NCI-H748 (cell line): ENCODE measurements around the gene ABCD1.
"Not testable (repeated sequence)": the region's sequence is repeated elsewhere in the genome, so short reads cannot be mapped to it uniquely, and the experiment has no call there.

Experiments used
- DNase-seq: peaks from one replicate; lab custom pipeline; 2025; ENCODE audit not compliant: unreplicated experiment; lab: John Stamatoyannopoulos, UW

The ABCD1 gene

GRCh38 chrX:153694256-153694655 is 30.4 kb upstream of the ABCD1 start:
- not testable (repeated sequence) for DNase-seq

- DNase-seq = no peak
These were observed 29.9 kb upstream of the ABCD1 start for GRCh38 chrX:153694687-153695270.

- DNase-seq = no peak
These were observed 28.6 kb upstream of the ABCD1 start for GRCh38 chrX:153696100-153696499.

- not testable (repeated sequence) for DNase-seq
These were observed 28.1 kb upstream of the ABCD1 start for GRCh38 chrX:153696538-153696937.

GRCh38 chrX:153696986-153697722 is 27.5 kb upstream of the ABCD1 start:
- DNase-seq = not testable (repeated sequence)

GRCh38 chrX:153697924-153698865 is 26.5 kb upstream of the ABCD1 start:
- DNase-seq = no peak

- DNase-seq = not testable (repeated sequence)
These were observed 25.4 kb upstream of the ABCD1 start for GRCh38 chrX:153699210-153699783.

GRCh38 chrX:153699784-153700371 is 24.8 kb upstream of the ABCD1 start:
- not testable (repeated sequence) for DNase-seq

- DNase-seq = no peak
These were observed 24.2 kb upstream of the ABCD1 start for GRCh38 chrX:153700376-153700945.

GRCh38 chrX:153700967-153701366 is 23.7 kb upstream of the ABCD1 start:
- DNase-seq = no peak

GRCh38 chrX:153701706-153702105 is 22.9 kb upstream of the ABCD1 start:
- no peak for DNase-seq

- no peak for DNase-seq
These were observed 22.2 kb upstream of the ABCD1 start for GRCh38 chrX:153702336-153703035.

- no peak for DNase-seq
These were observed 21.7 kb upstream of the ABCD1 start for GRCh38 chrX:153703036-153703370.

- DNase-seq = no peak
These were observed 20.6 kb upstream of the ABCD1 start for GRCh38 chrX:153704021-153704526.

GRCh38 chrX:153704631-153705402 is 19.8 kb upstream of the ABCD1 start:
- not testable (repeated sequence) for DNase-seq

GRCh38 chrX:153705403-153706060 is 19.1 kb upstream of the ABCD1 start:
- DNase-seq = not testable (repeated sequence)

- DNase-seq = no peak
These were observed 17.9 kb upstream of the ABCD1 start for GRCh38 chrX:153706799-153707198.

GRCh38 chrX:153707406-153707805 is 17.2 kb upstream of the ABCD1 start:
- no peak for DNase-seq

GRCh38 chrX:153708415-153708814 is 16.2 kb upstream of the ABCD1 start:
- DNase-seq = peak; percentile 28
